CD4-positive, alpha-beta T cell treated with Interleukin-2 at 100 ng/mL for 4 hours (primary cell): ENCODE measurements around the gene SATB2.

Experiments
- DNase-seq: peaks from one replicate; pipeline ENCODE4 v3.0.0-alpha.2; 2020; ENCODE audit warnings: low spot score

The SATB2 gene

GRCh38 chr2:199404841-199405240, 52.9 kb downstream of the SATB2 start:
- DNase-seq = no peak

GRCh38 chr2:199395311-199395710, 62.4 kb downstream of the SATB2 start:
- no peak for DNase-seq

- DNase-seq = no peak
Observed at GRCh38 chr2:199392363-199392762, 65.4 kb downstream of the SATB2 start.

- no peak for DNase-seq
Observed at GRCh38 chr2:199388728-199389268, 68.9 kb downstream of the SATB2 start.

- DNase-seq = no peak
Observed at GRCh38 chr2:199384043-199384442, 73.7 kb downstream of the SATB2 start.

- no peak for DNase-seq
Observed at GRCh38 chr2:199383021-199383420, 74.7 kb downstream of the SATB2 start.

GRCh38 chr2:199382091-199382490, 75.6 kb downstream of the SATB2 start:
- DNase-seq = no peak

- no peak for DNase-seq
Observed at GRCh38 chr2:199381531-199381930, 76.2 kb downstream of the SATB2 start.

GRCh38 chr2:199378948-199379650, 78.6 kb downstream of the SATB2 start:
- no peak for DNase-seq

- no peak for DNase-seq
Observed at GRCh38 chr2:199370150-199370780, 87.5 kb downstream of the SATB2 start.

GRCh38 chr2:199366406-199366805, 91.3 kb downstream of the SATB2 start:
- DNase-seq = no peak

- no peak for DNase-seq
Observed at GRCh38 chr2:199364153-199364552, 93.6 kb downstream of the SATB2 start.

- no peak for DNase-seq
Observed at GRCh38 chr2:199356412-199356811, 101.3 kb downstream of the SATB2 start.

GRCh38 chr2:199348871-199349270, 108.9 kb downstream of the SATB2 start:
- DNase-seq = no peak

GRCh38 chr2:199344012-199344411, 113.7 kb downstream of the SATB2 start:
- DNase-seq = no peak

- DNase-seq = no peak
Observed at GRCh38 chr2:199342334-199342733, 115.4 kb downstream of the SATB2 start.

GRCh38 chr2:199341123-199341522, 116.6 kb downstream of the SATB2 start:
- DNase-seq = no peak

- no peak for DNase-seq
Observed at GRCh38 chr2:199339891-199340605, 117.7 kb downstream of the SATB2 start.

- DNase-seq = no peak
Observed at GRCh38 chr2:199336546-199336945, 121.2 kb downstream of the SATB2 start.

GRCh38 chr2:199335502-199335901, 122.2 kb downstream of the SATB2 start:
- DNase-seq = no peak

GRCh38 chr2:199329466-199329865, 128.3 kb downstream of the SATB2 start:
- DNase-seq = no peak

GRCh38 chr2:199329031-199329430, 128.7 kb downstream of the SATB2 start:
- DNase-seq = no peak

- no peak for DNase-seq
Observed at GRCh38 chr2:199325881-199326280, 131.9 kb downstream of the SATB2 start.
